ENCODE data around the gene CAPN3.

Gene CAPN3

DNA sequence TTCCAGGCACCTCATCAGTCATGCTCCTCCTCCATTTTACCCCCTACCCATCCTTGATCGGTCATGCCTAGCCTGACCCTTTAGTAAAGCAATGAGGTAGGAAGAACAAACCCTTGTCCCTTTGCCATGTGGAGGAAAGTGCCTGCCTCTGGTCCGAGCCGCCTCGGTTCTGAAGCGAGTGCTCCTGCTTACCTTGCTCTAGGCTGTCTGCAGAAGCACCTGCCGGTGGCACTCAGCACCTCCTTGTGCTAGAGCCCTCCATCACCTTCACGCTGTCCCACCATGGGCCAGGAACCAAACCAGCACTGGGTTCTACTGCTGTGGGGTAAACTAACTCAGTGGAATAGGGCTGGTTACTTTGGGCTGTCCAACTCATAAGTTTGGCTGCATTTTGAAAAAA lies 52.6 kb downstream of the CAPN3 start:
- no peak for TF ChIP-seq CTCF (IDR thresholded peaks at IDR 0.05; ENCODE audit: low read depth, low read length)
- no peak for DNase-seq (ENCODE audit: low read depth in 2 of 2)
- no peak overlapping the region for H3K4me3 ChIP-seq (replicated peaks in 1 of 2; ENCODE audit: low read depth in 2 of 2, low read length in 2 of 2)

DNA sequence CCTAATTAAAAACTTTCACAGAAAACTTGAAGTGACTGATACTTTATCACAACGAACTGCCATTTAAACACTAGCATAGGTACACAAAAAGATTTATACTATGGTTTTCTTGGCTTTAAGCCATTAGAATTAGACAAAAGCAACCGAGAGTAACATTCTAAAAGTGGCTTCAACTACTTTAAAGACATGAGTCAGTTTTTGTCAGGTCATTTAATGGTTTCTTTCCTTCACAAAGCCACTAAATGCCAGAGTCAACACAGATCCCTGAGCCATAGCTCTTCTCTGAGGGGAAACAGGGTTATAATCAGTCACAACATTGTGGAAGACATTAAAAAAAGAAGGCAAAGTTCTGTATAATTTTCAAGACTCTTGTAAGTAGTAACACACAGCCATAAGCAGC lies 54.6 kb downstream of the CAPN3 start:
- no peak overlapping the region for H3K4me3 ChIP-seq (replicated peaks in 1 of 2; ENCODE audit: low read depth in 2 of 2, low read length in 2 of 2)
- no peak for DNase-seq (ENCODE audit: low read depth in 2 of 2)
- no peak for TF ChIP-seq CTCF (IDR thresholded peaks at IDR 0.05; ENCODE audit: low read depth, low read length)

GRCh38 chr15:42419369-42419768 lies 60.1 kb downstream of the CAPN3 start:
- no peak for TF ChIP-seq CTCF (IDR thresholded peaks at IDR 0.05; ENCODE audit: low read depth, low read length)
- H3K4me3 ChIP-seq (replicated peaks in 1 of 2; ENCODE audit: low read depth in 2 of 2, low read length in 2 of 2): no peak overlapping the region

DNA sequence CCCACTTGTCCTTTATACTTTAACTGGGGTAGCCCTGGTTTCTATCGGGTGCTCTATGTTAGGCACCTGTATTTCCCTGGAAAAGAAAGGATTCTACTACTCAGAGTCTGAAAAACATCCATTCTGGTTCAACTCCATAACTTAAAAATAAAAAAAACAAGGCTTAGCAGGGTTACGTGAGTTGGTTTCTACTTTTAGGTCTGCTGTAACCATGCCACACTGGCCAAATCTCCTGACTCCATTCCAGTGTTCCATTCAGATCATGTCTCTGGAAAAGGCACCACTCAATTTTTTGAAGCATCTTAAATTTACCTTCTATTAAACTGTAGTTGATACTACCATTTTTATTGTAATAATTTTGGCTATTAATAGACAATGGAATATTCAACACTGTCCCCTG lies 62.1 kb downstream of the CAPN3 start:
- TF ChIP-seq CTCF (IDR thresholded peaks at IDR 0.05; ENCODE audit: low read depth, low read length): no peak
- H3K4me3 ChIP-seq (replicated peaks in 1 of 2; ENCODE audit: low read depth in 2 of 2, low read length in 2 of 2): no peak overlapping the region
- no peak for DNase-seq (ENCODE audit: low read depth in 2 of 2)

More at GRCh38 chr15:42419369-42419768, 60.1 kb downstream of the CAPN3 start:
- DNase-seq (ENCODE audit: low read depth in 2 of 2): no peak

- no peak for TF ChIP-seq CTCF (IDR thresholded peaks at IDR 0.05; ENCODE audit: low read depth, low read length)
Measured at GRCh38 chr15:42427429-42428223, 68.3 kb downstream of the CAPN3 start.

GRCh38 chr15:42444415-42445063 lies 85.2 kb downstream of the CAPN3 start:
- DNase-seq (ENCODE audit: low read depth in 2 of 2): peak in 1 of 2 donors; percentile 3
- TF ChIP-seq CTCF (IDR thresholded peaks at IDR 0.05; ENCODE audit: low read depth, low read length): no peak
- no peak overlapping the region for H3K4me3 ChIP-seq (replicated peaks in 1 of 2; ENCODE audit: low read depth in 2 of 2, low read length in 2 of 2)

More at GRCh38 chr15:42427429-42428223, 68.3 kb downstream of the CAPN3 start:
- no peak overlapping the region for H3K4me3 ChIP-seq (replicated peaks in 1 of 2; ENCODE audit: low read depth in 2 of 2, low read length in 2 of 2)
- DNase-seq (ENCODE audit: low read depth in 2 of 2): peak; percentile 67 to 92
